Mesenchymal stem cell (in vitro differentiated cells and primary cell): ENCODE measurements around the gene AP4E1.

Experiments
- DNase-seq: peaks from one replicate; pipeline ENCODE4 v3.0.0-alpha.2; 2013
- H2AFZ ChIP-seq: one replicate; pipeline ENCODE4 v1.6.1; 2013; ENCODE audit warnings: low read depth, mild to moderate bottlenecking, control low read depth, inconsistent platforms, low read length, moderate library complexity
- H2AK5ac ChIP-seq: 2 replicates; pipeline ENCODE4 v1.6.1; 2013; ENCODE audit warnings: low read length, moderate library complexity, mild to moderate bottlenecking, inconsistent platforms; ENCODE audit not compliant: severe bottlenecking
- H2BK120ac ChIP-seq: one replicate; pipeline ENCODE4 v1.6.1; 2013; ENCODE audit warnings: low read depth, mild to moderate bottlenecking, inconsistent platforms, low read length, moderate library complexity
- H2BK12ac ChIP-seq, 2 experiments: one replicate each; pipeline ENCODE4 v1.6.1; 2013; ENCODE audit warnings: inconsistent platforms in 2 of 2, low read length in 2 of 2, mild to moderate bottlenecking in 2 of 2, moderate library complexity in 2 of 2, control low read depth in 1 of 2
- H2BK15ac ChIP-seq: one replicate; pipeline ENCODE4 v1.6.1; 2013; ENCODE audit warnings: mild to moderate bottlenecking, low read depth, inconsistent platforms; ENCODE audit not compliant: poor library complexity, severe bottlenecking
- H2BK5ac ChIP-seq: 2 replicates; pipeline ENCODE4 v1.6.1; 2013; ENCODE audit warnings: low read depth, mild to moderate bottlenecking, low read length, control low read depth, inconsistent platforms; ENCODE audit not compliant: poor library complexity, severe bottlenecking
- H3K14ac ChIP-seq, 2 experiments: one replicate each; pipeline ENCODE4 v1.6.1; 2013; ENCODE audit warnings: inconsistent platforms in 2 of 2, low read length in 2 of 2, control low read depth in 1 of 2, mild to moderate bottlenecking in 1 of 2, moderate library complexity in 1 of 2
- H3K18ac ChIP-seq, 2 experiments: one replicate each; pipeline ENCODE4 v1.6.1; 2013; ENCODE audit warnings: inconsistent platforms in 2 of 2, low read length in 2 of 2, control low read depth in 1 of 2, low read depth in 1 of 2, mild to moderate bottlenecking in 1 of 2
- H3K23ac ChIP-seq, 2 experiments: one replicate each; pipeline ENCODE4 v1.6.1; 2013; ENCODE audit warnings: inconsistent platforms in 2 of 2, low read length in 2 of 2, mild to moderate bottlenecking in 2 of 2, moderate library complexity in 2 of 2, control low read depth in 1 of 2
- H3K27ac ChIP-seq: 2 replicates; pipeline ENCODE4 v1.5.1; 2013; ENCODE audit warnings: mild to moderate bottlenecking, moderate library complexity, low read length, control low read depth, inconsistent platforms; ENCODE audit not compliant: poor library complexity, severe bottlenecking
- H3K27me3 ChIP-seq, 2 experiments: 2 replicates each; pipeline versions ENCODE4 v1.6.1 to v1.7.0; 2013; ENCODE audit warnings: low read length in 2 of 2, mild to moderate bottlenecking in 2 of 2, moderate library complexity in 2 of 2, control low read depth in 1 of 2, inconsistent platforms in 1 of 2; ENCODE audit not compliant: control insufficient read depth in 1 of 2, insufficient read depth in 1 of 2
- H3K36me3 ChIP-seq, 2 experiments: 2 replicates each; pipeline versions ENCODE4 v1.6.1 to v1.7.0; 2013; ENCODE audit warnings: low read length in 2 of 2, control low read depth in 1 of 2, inconsistent platforms in 1 of 2, low read depth in 1 of 2, mild to moderate bottlenecking in 1 of 2; ENCODE audit not compliant: insufficient read depth in 2 of 2, control insufficient read depth in 1 of 2
- H3K4ac ChIP-seq, 2 experiments: one replicate each; pipeline ENCODE4 v1.6.1; 2013; ENCODE audit warnings: inconsistent platforms in 2 of 2, low read length in 2 of 2, mild to moderate bottlenecking in 2 of 2, moderate library complexity in 2 of 2, control low read depth in 1 of 2, low read depth in 1 of 2
- H3K4me1 ChIP-seq: 2 replicates; pipeline ENCODE4 v1.6.1; 2013; ENCODE audit warnings: low read depth, low read length, control low read depth; ENCODE audit not compliant: control insufficient read depth, insufficient read depth
- H3K4me2 ChIP-seq: 2 replicates; pipeline ENCODE4 v1.6.1; 2013; ENCODE audit warnings: low read length, mild to moderate bottlenecking, inconsistent platforms; ENCODE audit not compliant: poor library complexity, severe bottlenecking
- H3K4me3 ChIP-seq, 2 experiments: 2 replicates each; pipeline versions ENCODE4 v1.5.1 to v1.7.0; 2013; ENCODE audit warnings: low read length in 2 of 2, mild to moderate bottlenecking in 2 of 2, control low read depth in 1 of 2, low read depth in 1 of 2; ENCODE audit not compliant: insufficient read depth in 1 of 2
- H3K79me1 ChIP-seq: replicated peaks from 2 replicates; pipeline ENCODE4 v1.6.1; 2013; ENCODE audit warnings: mild to moderate bottlenecking, control low read depth, low read length, inconsistent platforms; ENCODE audit not compliant: poor library complexity, severe bottlenecking
- H3K9ac ChIP-seq: 2 replicates; pipeline ENCODE4 v1.7.0; 2013; ENCODE audit warnings: mild to moderate bottlenecking, low read length, moderate library complexity
- H3K9me3 ChIP-seq: 2 replicates; pipeline ENCODE4 v1.7.0; 2013; ENCODE audit warnings: mild to moderate bottlenecking, low read length; ENCODE audit not compliant: control insufficient read depth
- H4K8ac ChIP-seq: one replicate; pipeline ENCODE4 v1.6.1; 2013; ENCODE audit warnings: inconsistent platforms, mild to moderate bottlenecking, low read length, moderate library complexity
- H4K91ac ChIP-seq: one replicate; pipeline ENCODE4 v1.6.1; 2013; ENCODE audit warnings: mild to moderate bottlenecking, low read length, inconsistent platforms
- WGBS: methylation state at CpG from one replicate; pipeline ENCODE4 v1.1.7; 2013; ENCODE audit warnings: mixed read lengths; 5-methylcytosine and 5-hydroxymethylcytosine counted together

Gene AP4E1

GRCh38 chr15:50884540-50884939, 23.9 kb upstream of the AP4E1 start:
- Histone ChIP-seq H3K4me2 (no peak overlapping the region), H3K18ac (no peak overlapping the region), H2BK12ac (no peak overlapping the region), H3K4me1 (peaks cover 6% of the 10 kb centered on the region), H3K4me3 (peak overlapping the region in 1 of 2 experiments; percentile 43), H3K36me3 (no peaks in the 10 kb centered on the region), H3K79me1 (no peaks in the 10 kb centered on the region), H2AK5ac (no peak overlapping the region), H4K8ac (no peak overlapping the region), H3K27me3 (no peaks in the 10 kb centered on the region), H2BK15ac (no peak overlapping the region), H3K9me3 (no peaks in the 10 kb centered on the region), H4K91ac (no peak overlapping the region), H3K27ac (peak overlapping the region; percentile 99), H3K4ac (no peak overlapping the region), H2AFZ (no peak overlapping the region), H3K9ac (peak overlapping the region; percentile 72), H2BK5ac (no peak overlapping the region), H3K23ac (no peak overlapping the region), H2BK120ac (no peak overlapping the region), H3K14ac (no peak overlapping the region)
- WGBS, result 89% methylated on average over 5 of the region's 5 CpGs
- DNase-seq, result peak; percentile 35

GRCh38 chr15:50886139-50886467, 22.4 kb upstream of the AP4E1 start:
- Histone ChIP-seq H4K8ac (no peak overlapping the region), H2BK5ac (no peak overlapping the region), H3K4me2 (no peak overlapping the region), H2AFZ (no peak overlapping the region), H3K36me3 (no peaks in the 10 kb centered on the region), H3K23ac (no peak overlapping the region), H2BK15ac (no peak overlapping the region), H2BK120ac (no peak overlapping the region), H3K4me1 (peaks cover 6% of the 10 kb centered on the region), H2AK5ac (no peak overlapping the region), H3K18ac (no peak overlapping the region), H3K4me3 (no peak overlapping the region), H3K79me1 (no peaks in the 10 kb centered on the region), H3K14ac (no peak overlapping the region), H3K27me3 (no peaks in the 10 kb centered on the region), H4K91ac (no peak overlapping the region), H3K4ac (no peak overlapping the region), H3K9me3 (no peaks in the 10 kb centered on the region), H3K27ac (peak overlapping the region; percentile 99), H3K9ac (peak overlapping the region; percentile 72), H2BK12ac (no peak overlapping the region)
- no peak for DNase-seq

- no peak overlapping the region for H3K4ac ChIP-seq
- H3K36me3 ChIP-seq, result no peaks in the 10 kb centered on the region
- H4K91ac ChIP-seq, result no peak overlapping the region
- no peaks in the 10 kb centered on the region for H3K27me3 ChIP-seq
- no peak overlapping the region for H2AK5ac ChIP-seq
- no peak overlapping the region for H2BK15ac ChIP-seq
- H2AFZ ChIP-seq, result no peak overlapping the region
- no peak overlapping the region for H3K18ac ChIP-seq
- peaks cover 6% of the 10 kb centered on the region for H3K4me1 ChIP-seq
- H3K23ac ChIP-seq, result no peak overlapping the region
- H3K9ac ChIP-seq, result peak overlapping the region; percentile 72
- H3K27ac ChIP-seq, result no peak overlapping the region
- H3K9me3 ChIP-seq, result no peaks in the 10 kb centered on the region
- no peak overlapping the region for H3K4me3 ChIP-seq
- no peak overlapping the region for H3K4me2 ChIP-seq
- H3K79me1 ChIP-seq, result no peaks in the 10 kb centered on the region
- DNase-seq, result no peak
- WGBS, result 100% methylated on average over 1 of the region's 2 CpGs
- no peak overlapping the region for H2BK12ac ChIP-seq
- H4K8ac ChIP-seq, result no peak overlapping the region
- H2BK120ac ChIP-seq, result no peak overlapping the region
- H2BK5ac ChIP-seq, result no peak overlapping the region
- no peak overlapping the region for H3K14ac ChIP-seq
Measured at GRCh38 chr15:50886611-50887345, 21.7 kb upstream of the AP4E1 start.

DNA sequence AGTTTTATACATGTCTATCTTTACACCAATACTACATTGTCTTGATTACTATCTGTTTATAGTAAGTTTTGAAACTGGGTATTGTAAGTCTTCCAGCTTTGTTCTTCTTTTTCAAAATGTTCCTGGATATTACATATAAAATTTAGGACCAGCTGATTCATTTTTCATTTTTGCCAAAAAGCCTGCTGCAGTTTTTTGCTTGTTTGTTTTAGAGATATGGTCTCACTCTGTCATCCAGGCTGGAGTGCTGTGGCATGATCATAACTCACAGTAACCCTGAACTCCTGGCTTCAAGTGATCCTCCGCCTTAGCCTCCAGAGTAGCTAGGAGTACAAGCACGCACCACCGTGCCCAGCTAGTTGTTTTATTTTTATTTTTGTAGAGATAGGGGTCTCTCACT, 20.4 kb upstream of the AP4E1 start:
- Histone ChIP-seq H3K36me3 (no peaks in the 10 kb centered on the region), H3K18ac (no peak overlapping the region), H3K4me3 (no peak overlapping the region), H2BK12ac (no peak overlapping the region), H3K79me1 (no peaks in the 10 kb centered on the region), H3K4me1 (peaks cover 6% of the 10 kb centered on the region), H4K91ac (no peak overlapping the region), H3K4me2 (no peak overlapping the region), H2BK5ac (no peak overlapping the region), H3K9ac (no peak overlapping the region), H3K4ac (no peak overlapping the region), H3K27me3 (no peaks in the 10 kb centered on the region), H2AFZ (no peak overlapping the region), H2AK5ac (no peak overlapping the region), H3K27ac (no peak overlapping the region), H3K14ac (no peak overlapping the region), H2BK15ac (no peak overlapping the region), H3K23ac (no peak overlapping the region), H2BK120ac (no peak overlapping the region), H3K9me3 (no peaks in the 10 kb centered on the region), H4K8ac (no peak overlapping the region)
- DNase-seq, result no peak
- WGBS, result no CpG with 5 or more reads among the region's 3 CpGs
